NCI-H2227 treated with DMSO at 0.1 percent for 48 hours (cell line): Measurements from ENCODE around the gene PPP1R13L.

Experiments
- DNase-seq: peaks from one replicate; lab custom pipeline; 2025; lab: John Stamatoyannopoulos, UW

Gene PPP1R13L

GRCh38 chr19:45407091-45407375 is 2.2 kb upstream of the PPP1R13L start:
- no peak for DNase-seq

- DNase-seq: peak; percentile 88
Observed at GRCh38 chr19:45406226-45407090, 1.6 kb upstream of the PPP1R13L start, which contains the start of gene POLR1G. POLR1G (plus strand) TSS chr19:45406644; CDS start chr19:45406697, 53 bp downstream.

GRCh38 chr19:45405435-45406225 is 761 bp upstream of the PPP1R13L start:
- peak; percentile 88 for DNase-seq

- no peak for DNase-seq
Observed at GRCh38 chr19:45403781-45404556, 900 bp downstream of the PPP1R13L start.

GRCh38 chr19:45403272-45403671 is 1.6 kb downstream of the PPP1R13L start:
- no peak for DNase-seq

GRCh38 chr19:45402298-45403061 is 2.4 kb downstream of the PPP1R13L start:
- no peak for DNase-seq

- no peak for DNase-seq
Observed at GRCh38 chr19:45401815-45402214, 3.1 kb downstream of the PPP1R13L start.

GRCh38 chr19:45400192-45400591 is 4.7 kb downstream of the PPP1R13L start:
- DNase-seq: no peak

GRCh38 chr19:45395821-45396617 is 8.8 kb downstream of the PPP1R13L start:
- no peak for DNase-seq

- DNase-seq: no peak
Observed at GRCh38 chr19:45391871-45392665, 12.8 kb downstream of the PPP1R13L start.

- DNase-seq: peak; percentile 12
Observed at GRCh38 chr19:45391346-45391745, 13.5 kb downstream of the PPP1R13L start.

- DNase-seq: no peak
Observed at GRCh38 chr19:45385392-45386221, 19.3 kb downstream of the PPP1R13L start.

GRCh38 chr19:45382426-45382825 is 22.4 kb downstream of the PPP1R13L start:
- DNase-seq: no peak

- DNase-seq: no peak
Observed at GRCh38 chr19:45380107-45380506, 24.8 kb downstream of the PPP1R13L start.

GRCh38 chr19:45376045-45376724 is 28.7 kb downstream of the PPP1R13L start:
- no peak for DNase-seq

GRCh38 chr19:45370410-45371204 is 34.3 kb downstream of the PPP1R13L start, which contains the start of gene ERCC2:
ERCC2 (minus strand) TSS chr19:45370573; CDS start chr19:45370540, 33 bp downstream.
- DNase-seq: peak; percentile 91

- no peak for DNase-seq
Observed at GRCh38 chr19:45368737-45369340, 36.0 kb downstream of the PPP1R13L start.
